Ramos (cell line): ENCODE results near the gene MYLK4.

Source experiments
- in situ Hi-C: fragments of 300-500 bp; cut with MboI; formaldehyde crosslinking; loops from one replicate; pipeline ENCODE4 v1.14.3; 2022; ENCODE audit warnings: low sequenced_read_pairs; ENCODE audit not compliant: unreplicated experiment

MYLK4 gene

GRCh38 chr6:2713473-2714110, 37.1 kb downstream of the MYLK4 start:
- in situ Hi-C loops = no loop called here

- in situ Hi-C loops = no loop called here
These were observed 38.6 kb downstream of the MYLK4 start for GRCh38 chr6:2712102-2712501.

GRCh38 chr6:2710412-2710811, 40.3 kb downstream of the MYLK4 start:
- in situ Hi-C loops = no loop called here

DNA sequence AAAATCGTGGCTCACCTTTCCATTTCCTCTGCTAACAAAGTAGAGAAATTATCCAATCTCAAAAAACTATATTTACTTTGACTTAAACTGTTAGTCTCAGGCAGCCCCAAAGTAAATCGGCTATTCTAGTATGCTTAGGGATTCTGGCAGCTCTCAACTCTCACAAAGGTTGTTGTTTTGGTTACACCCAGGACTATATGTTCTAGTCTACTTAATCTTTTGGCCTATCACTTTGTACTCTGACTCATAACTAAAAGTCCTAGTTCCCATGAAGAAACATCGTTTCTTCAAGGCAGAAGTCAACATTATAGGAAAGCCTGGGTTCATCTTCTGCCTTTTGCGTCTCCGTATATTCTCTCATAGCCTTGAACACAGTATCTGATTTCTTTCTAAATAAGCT, 42.3 kb downstream of the MYLK4 start:
- in situ Hi-C loops = no loop called here

DNA sequence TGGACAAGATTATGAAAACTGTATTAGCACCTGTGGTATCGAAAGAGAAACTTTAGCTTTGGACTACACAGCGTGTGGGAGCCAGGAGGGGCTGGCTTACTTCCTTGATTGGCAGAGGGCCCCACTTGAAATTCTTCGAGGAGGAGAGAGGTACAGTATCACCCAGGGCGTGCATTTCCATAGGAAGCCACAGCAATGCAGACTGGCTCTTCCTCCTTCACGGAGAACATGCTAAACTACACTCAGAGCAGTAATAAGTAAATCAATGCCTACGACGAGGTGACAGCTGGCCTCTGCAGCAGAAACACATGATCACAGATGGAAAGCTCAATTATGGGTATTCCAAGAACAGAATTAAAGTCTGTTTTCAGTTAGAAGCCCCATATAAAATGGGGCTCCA, 44.2 kb downstream of the MYLK4 start:
- in situ Hi-C loops = no loop called here

GRCh38 chr6:2705256-2705655, 45.5 kb downstream of the MYLK4 start:
- in situ Hi-C loops = no loop called here

DNA sequence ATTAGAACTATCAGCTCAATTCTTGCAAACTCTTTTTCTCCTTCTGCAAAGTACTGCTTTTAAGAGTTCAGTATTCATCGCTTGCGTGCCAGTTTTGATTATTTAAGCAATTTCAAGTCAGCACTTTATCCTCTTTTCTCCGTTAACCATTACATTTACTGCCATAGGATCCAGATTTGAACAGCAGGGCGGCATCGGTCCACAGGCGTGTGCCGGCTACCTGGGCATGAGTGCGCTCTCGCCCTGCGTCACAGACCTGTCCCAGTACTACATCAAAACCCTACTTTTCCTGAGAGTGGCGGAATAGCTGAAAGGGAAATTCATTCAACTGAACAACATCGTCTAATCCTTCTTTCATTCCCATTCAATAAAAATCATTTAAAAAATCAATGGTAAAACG, 53.4 kb downstream of the MYLK4 start:
- in situ Hi-C loops = no loop called here

GRCh38 chr6:2695454-2696095, 55.1 kb downstream of the MYLK4 start:
- in situ Hi-C loops = no loop called here

GRCh38 chr6:2693231-2693630, 57.5 kb downstream of the MYLK4 start:
- in situ Hi-C loops = no loop called here

GRCh38 chr6:2688401-2689064, 62.2 kb downstream of the MYLK4 start:
- in situ Hi-C loops = no loop called here

DNA sequence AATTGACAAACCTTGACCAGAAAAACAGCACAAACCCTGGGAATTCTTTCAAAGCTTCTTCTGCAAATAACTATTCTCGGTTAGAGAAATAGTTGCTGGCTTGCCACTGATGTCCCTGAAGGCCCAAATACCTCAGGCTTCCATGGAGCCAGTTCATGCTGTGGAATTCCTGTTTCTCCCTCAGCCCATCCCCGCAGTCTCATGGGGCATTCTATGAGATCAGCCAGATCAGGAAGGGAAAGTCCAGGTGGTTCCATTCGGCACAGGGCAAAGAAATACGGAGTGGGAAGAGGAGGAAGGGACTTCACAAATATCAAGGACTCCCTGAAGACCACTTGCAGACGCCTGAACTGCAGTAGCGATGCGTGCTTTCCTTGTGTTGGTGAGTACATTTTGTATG, 63.3 kb downstream of the MYLK4 start:
- in situ Hi-C loops = no loop called here

DNA sequence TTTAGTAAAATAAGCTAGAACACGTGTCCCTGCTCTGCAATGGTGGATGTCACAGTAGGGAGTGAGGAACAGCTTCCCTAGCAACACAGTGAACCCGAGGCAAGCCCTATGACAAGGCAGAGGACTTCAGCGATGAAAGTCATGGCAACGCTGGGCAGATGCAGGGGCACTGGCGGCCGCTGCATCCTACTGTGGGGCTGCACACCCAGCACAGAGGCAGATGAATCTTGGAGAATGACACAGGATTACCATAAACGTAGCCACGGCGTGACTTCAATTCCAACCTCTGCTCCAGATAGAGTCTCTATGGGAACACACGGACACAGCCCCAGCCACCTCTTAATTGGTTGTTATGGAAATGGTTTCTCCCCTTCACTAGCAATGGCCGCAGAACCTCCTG, 64.2 kb downstream of the MYLK4 start:
- in situ Hi-C loops = no loop called here

GRCh38 chr6:2684766-2685754, 65.7 kb downstream of the MYLK4 start:
- in situ Hi-C loops = no loop called here

- in situ Hi-C loops = no loop called here
These were observed 66.5 kb downstream of the MYLK4 start for GRCh38 chr6:2684103-2684749.

DNA sequence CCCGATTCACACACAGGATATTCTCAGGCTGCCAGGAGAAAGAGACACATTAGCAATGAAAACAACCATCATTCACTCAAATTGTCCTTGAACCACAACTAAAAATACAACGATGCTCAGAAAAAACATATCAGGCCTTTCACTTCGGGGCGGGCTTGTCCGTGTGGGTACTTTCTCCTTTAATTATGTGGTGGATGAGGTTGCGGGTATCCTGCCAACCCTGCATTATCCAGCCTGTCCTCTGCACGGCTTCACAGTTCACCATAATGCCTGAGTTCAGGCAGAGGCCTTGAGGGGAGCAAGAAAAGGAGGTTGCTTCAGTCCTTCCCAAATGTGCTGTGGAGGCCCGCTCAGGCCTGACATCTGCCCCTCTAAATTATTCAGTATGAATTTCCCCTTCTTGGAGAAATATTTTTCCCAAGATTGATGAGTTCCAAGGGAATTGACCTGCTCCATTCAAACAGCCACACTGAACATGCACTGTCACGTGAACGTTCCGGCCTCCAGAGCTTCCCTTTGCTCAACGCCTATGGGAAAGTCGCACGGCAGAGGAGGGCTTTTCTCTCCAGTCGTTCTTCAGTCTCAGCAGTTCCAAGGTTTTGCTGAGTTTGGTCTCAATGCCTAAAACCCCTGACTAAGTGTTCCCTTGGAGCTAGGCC, 70.3 kb downstream of the MYLK4 start:
- in situ Hi-C loops = no loop called here

DNA sequence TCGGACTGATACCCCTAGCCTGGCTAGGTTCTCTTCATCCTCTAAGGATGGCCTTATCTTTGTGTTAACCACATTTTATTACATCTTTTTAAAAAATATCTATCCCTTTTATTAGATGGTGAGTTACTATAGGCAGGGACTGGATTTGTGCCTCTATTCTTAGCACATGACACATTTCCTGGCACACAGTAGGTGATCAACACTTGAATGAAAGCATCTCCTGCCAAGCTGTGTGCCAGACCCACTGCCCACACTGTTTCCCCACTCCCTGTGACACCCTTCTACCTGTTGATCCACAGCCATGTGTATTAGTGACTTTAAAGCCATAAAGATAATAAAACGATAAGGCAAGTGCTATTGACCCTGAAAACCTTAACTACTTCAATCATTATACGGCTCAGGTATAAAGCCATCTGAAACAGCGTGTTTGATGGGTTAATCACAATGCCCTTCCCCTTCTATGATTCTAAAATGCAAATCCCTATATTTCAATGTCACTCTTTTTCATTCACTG, 73.6 kb downstream of the MYLK4 start:
- in situ Hi-C loops = no loop called here

- in situ Hi-C loops = no loop called here
These were observed 74.7 kb downstream of the MYLK4 start for GRCh38 chr6:2676048-2676447.

DNA sequence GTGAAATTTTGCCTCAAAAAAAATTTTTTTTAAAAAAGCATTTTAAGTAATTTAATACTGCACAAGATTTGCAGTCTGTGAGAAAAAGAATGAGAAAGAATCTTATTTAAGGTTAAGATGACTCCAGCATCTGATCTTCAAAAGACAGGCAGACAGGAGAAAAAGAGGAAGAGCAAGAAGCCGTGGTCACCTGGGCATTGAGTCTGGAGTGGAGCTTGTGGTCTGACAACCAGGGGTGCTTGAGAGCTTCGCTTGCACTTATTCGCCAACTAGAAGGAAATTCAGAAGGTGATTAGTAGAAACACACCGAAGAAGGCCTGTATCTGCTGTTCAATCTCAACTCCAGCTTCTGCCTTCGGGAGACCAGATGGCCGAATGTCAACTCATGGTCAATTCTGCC, 75.9 kb downstream of the MYLK4 start:
- in situ Hi-C loops = no loop called here

DNA sequence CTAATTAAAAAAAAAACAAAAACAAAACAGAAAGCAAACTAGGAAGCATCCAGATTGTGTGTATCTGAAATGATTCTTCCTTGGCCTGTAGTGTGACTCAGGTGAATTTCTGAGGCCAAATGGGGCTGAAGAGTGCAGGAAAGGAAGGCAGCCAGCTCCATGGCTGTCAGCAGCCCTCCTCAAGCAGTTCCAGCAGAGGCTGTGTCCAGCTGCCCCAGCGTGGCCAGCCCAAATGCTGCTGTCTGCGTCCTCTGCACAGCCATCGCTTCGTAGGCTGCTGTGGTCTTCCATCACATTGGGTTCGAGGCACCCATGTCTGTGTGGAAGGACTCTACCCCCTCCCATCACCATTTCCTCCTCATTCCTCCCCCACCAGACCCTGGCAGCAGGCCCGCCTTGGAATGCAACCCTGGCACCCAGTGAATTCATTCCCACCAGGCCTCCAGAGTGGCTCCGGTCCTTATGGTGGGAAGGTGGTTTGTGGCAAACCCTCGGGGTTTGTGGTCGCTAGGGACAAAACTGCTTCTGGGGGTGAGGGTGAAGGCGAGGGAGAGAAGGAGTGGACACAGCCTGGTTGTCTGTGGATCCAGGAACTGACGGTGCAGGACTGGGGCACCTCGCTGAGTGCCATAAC, 81.5 kb downstream of the MYLK4 start:
- in situ Hi-C loops = no loop called here
